Loucy (cell line): ENCODE measurements around the gene OXCT1.

Experiments
- H2AFZ ChIP-seq: fragments of 200-600 bp; sonication (generic); 2 replicates; pipeline ENCODE4 v1.6.0; 2016; ENCODE audit warnings: antibody characterized with exemption, mild to moderate bottlenecking, low read length, moderate library complexity
- H3F3A ChIP-seq: fragments of 200-600 bp; 2 replicates; pipeline ENCODE4 v1.6.0; 2016; ENCODE audit warnings: antibody characterized with exemption, low read depth, mild to moderate bottlenecking
- H3K27me3 ChIP-seq: fragments of 200-600 bp; sonication (generic); 2 replicates; pipeline ENCODE4 v1.6.1; 2014; ENCODE audit warnings: low read length, mild to moderate bottlenecking; ENCODE audit not compliant: insufficient read depth, poor library complexity, severe bottlenecking
- H3K36me3 ChIP-seq: fragments of 200-600 bp; sonication (generic); 2 replicates; pipeline ENCODE4 v1.6.1; 2016; ENCODE audit warnings: low read length; ENCODE audit not compliant: insufficient read depth
- H3K4me1 ChIP-seq: fragments of 200-600 bp; sonication (generic); 2 replicates; pipeline ENCODE4 v1.5.1; 2014; ENCODE audit warnings: low read length, mild to moderate bottlenecking; ENCODE audit not compliant: insufficient read depth, poor library complexity, severe bottlenecking
- H3K4me2 ChIP-seq: fragments of 200-600 bp; sonication (generic); 2 replicates; pipeline ENCODE4 v1.6.0; 2014; ENCODE audit warnings: antibody characterized with exemption, low read length, low read depth, mild to moderate bottlenecking; ENCODE audit not compliant: poor library complexity, severe bottlenecking
- H3K4me3 ChIP-seq: fragments of 200-600 bp; sonication (generic); 2 replicates; pipeline ENCODE4 v1.5.1; 2014; ENCODE audit warnings: low read length, mild to moderate bottlenecking, mixed read lengths; ENCODE audit not compliant: poor library complexity, severe bottlenecking
- H3K79me2 ChIP-seq: fragments of 200-600 bp; sonication (generic); 2 replicates; pipeline ENCODE4 v1.6.1; 2014; ENCODE audit warnings: low read length; ENCODE audit not compliant: insufficient read depth
- H3K9ac ChIP-seq: fragments of 200-600 bp; sonication (generic); 2 replicates; pipeline ENCODE4 v1.6.0; 2014; ENCODE audit warnings: mild to moderate bottlenecking, low read depth, low read length, moderate library complexity; ENCODE audit not compliant: poor library complexity, severe bottlenecking
- H3K9me2 ChIP-seq: fragments of 200-600 bp; sonication (generic); replicated peaks from 2 replicates; pipeline ENCODE4 v1.6.1; 2016; ENCODE audit warnings: low read depth, low read length, mixed read lengths
- H3K9me3 ChIP-seq: fragments of 200-600 bp; sonication (generic); 2 replicates; pipeline ENCODE4 v1.6.1; 2014; ENCODE audit warnings: mild to moderate bottlenecking, antibody characterized with exemption, low read length, low read depth; ENCODE audit not compliant: insufficient read depth
- H4K20me1 ChIP-seq: fragments of 200-600 bp; sonication (generic); 2 replicates; pipeline ENCODE4 v1.6.0; 2014; ENCODE audit warnings: antibody characterized with exemption, low read length, mild to moderate bottlenecking; ENCODE audit not compliant: insufficient read depth, poor library complexity, severe bottlenecking
- EZH2phosphoT487 ChIP-seq: fragments of 200-600 bp; IDR thresholded peaks from 2 replicates; pipeline ENCODE4 v1.6.1; 2018; ENCODE audit warnings: antibody characterized with exemption, mild to moderate bottlenecking, moderate library complexity, borderline replicate concordance
- TF ChIP-seq, protein P1 (sequence below): fragments of 200-600 bp; sonication (generic); conservative IDR thresholded peaks from 2 replicates; pipeline ENCODE4 v1.5.1; 2014; ENCODE audit warnings: mild to moderate bottlenecking, antibody characterized with exemption, low read length

Gene OXCT1

DNA sequence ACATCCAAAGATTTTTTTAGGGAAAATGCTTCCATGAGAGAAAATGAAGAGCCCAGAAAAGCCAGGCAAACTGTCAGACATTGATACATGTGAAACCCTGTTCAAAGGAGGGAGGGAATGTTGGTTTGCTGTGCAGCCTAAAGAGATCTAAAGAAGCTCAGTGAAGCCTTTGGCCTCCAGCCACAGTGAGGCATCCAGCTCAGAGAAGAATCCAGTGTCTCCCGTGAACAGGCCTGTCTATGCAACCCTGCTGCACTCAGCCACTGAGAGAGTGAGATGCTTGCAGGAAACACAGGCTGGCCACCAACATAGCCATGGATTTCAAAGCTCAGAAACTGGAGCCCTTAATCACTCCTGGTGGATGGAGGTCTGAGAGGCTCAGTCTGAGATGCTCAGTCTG lies 188.4 kb downstream of the OXCT1 start:
- Histone ChIP-seq H3K27me3 (no peaks in the 10 kb centered on the region), H3K9me2 (no peaks in the 10 kb centered on the region), H3K4me3 (no peak overlapping the region), H3K36me3 (no peaks in the 10 kb centered on the region), H3K4me2 (no peak overlapping the region), H2AFZ (no peak overlapping the region), H3K4me1 (peaks cover 2% of the 10 kb centered on the region), H3K79me2 (no peaks in the 10 kb centered on the region), H3F3A (no peaks in the 10 kb centered on the region), H4K20me1 (no peaks in the 10 kb centered on the region), H3K9ac (no peak overlapping the region), H3K9me3 (no peaks in the 10 kb centered on the region; the same call in 1 of the 2 replicates)
- no peak for TF ChIP-seq EZH2phosphoT487
- TF ChIP-seq, protein P1, sequence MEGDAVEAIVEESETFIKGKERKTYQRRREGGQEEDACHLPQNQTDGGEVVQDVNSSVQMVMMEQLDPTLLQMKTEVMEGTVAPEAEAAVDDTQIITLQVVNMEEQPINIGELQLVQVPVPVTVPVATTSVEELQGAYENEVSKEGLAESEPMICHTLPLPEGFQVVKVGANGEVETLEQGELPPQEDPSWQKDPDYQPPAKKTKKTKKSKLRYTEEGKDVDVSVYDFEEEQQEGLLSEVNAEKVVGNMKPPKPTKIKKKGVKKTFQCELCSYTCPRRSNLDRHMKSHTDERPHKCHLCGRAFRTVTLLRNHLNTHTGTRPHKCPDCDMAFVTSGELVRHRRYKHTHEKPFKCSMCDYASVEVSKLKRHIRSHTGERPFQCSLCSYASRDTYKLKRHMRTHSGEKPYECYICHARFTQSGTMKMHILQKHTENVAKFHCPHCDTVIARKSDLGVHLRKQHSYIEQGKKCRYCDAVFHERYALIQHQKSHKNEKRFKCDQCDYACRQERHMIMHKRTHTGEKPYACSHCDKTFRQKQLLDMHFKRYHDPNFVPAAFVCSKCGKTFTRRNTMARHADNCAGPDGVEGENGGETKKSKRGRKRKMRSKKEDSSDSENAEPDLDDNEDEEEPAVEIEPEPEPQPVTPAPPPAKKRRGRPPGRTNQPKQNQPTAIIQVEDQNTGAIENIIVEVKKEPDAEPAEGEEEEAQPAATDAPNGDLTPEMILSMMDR = no peak
